Measurements from ENCODE around the gene PRPF19. TPM values are rescaled to one million over a fixed set of nuclear protein-coding genes. Genes with fewer than 3 reads are reported as not detected.

PRPF19 gene
- total RNA-seq, 1 donor from 2014 or later = 143 TPM

DNA sequence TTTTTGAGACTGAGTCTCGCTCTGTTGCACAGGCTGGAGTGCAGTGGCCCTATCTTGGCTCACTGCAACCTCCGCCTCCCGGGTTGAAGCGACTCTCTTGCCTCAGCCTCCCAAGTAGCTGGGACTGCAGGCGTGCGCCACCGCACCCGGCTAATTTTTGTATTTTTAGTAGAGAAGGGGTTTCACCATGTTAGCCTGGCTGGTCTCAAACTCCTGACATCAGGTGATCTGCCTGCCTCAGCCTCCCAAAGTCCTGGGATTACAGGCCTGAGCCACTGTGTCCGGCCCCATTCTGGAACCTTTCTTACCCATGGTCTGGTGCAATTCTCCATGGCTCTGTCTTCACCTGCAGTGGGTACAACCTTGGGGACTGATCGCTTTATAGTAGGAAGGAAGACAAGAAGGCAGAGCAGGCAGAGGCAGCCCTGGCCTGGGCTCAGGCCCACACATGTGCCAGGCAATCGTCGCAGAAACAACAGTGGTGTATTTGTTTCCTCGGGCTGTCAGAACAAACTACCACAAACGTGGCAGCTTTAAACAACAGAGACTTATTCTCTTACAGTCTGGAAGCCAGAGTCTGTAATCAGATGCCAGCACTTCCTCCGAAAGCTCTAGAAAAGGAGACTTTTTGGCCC lies 46.7 kb downstream of the PRPF19 start:
- no peaks in the 10 kb centered on the region for H3K36me3 Mint-ChIP-seq (ENCODE audit: low read depth)
- TF ChIP-seq, protein P1, sequence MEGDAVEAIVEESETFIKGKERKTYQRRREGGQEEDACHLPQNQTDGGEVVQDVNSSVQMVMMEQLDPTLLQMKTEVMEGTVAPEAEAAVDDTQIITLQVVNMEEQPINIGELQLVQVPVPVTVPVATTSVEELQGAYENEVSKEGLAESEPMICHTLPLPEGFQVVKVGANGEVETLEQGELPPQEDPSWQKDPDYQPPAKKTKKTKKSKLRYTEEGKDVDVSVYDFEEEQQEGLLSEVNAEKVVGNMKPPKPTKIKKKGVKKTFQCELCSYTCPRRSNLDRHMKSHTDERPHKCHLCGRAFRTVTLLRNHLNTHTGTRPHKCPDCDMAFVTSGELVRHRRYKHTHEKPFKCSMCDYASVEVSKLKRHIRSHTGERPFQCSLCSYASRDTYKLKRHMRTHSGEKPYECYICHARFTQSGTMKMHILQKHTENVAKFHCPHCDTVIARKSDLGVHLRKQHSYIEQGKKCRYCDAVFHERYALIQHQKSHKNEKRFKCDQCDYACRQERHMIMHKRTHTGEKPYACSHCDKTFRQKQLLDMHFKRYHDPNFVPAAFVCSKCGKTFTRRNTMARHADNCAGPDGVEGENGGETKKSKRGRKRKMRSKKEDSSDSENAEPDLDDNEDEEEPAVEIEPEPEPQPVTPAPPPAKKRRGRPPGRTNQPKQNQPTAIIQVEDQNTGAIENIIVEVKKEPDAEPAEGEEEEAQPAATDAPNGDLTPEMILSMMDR (IDR thresholded peaks at IDR 0.05) = no peak
- no peak overlapping the region for H3K4me3 Mint-ChIP-seq
- no peaks in the 10 kb centered on the region for H3K9me3 Mint-ChIP-seq
- ATAC-seq (ENCODE audit: low read depth) = no peak
- no peak for DNase-seq
- ChIA-PET POLR2A (no interaction called here), CTCF (no interaction called here)
- no peaks in the 10 kb centered on the region for H3K27me3 Mint-ChIP-seq
- intact Hi-C loops (cut with micrococcal nuclease) = no loop called here
- peaks cover 12% of the 10 kb centered on the region for H3K4me1 Mint-ChIP-seq
- H3K27ac Mint-ChIP-seq = no peak overlapping the region

DNA sequence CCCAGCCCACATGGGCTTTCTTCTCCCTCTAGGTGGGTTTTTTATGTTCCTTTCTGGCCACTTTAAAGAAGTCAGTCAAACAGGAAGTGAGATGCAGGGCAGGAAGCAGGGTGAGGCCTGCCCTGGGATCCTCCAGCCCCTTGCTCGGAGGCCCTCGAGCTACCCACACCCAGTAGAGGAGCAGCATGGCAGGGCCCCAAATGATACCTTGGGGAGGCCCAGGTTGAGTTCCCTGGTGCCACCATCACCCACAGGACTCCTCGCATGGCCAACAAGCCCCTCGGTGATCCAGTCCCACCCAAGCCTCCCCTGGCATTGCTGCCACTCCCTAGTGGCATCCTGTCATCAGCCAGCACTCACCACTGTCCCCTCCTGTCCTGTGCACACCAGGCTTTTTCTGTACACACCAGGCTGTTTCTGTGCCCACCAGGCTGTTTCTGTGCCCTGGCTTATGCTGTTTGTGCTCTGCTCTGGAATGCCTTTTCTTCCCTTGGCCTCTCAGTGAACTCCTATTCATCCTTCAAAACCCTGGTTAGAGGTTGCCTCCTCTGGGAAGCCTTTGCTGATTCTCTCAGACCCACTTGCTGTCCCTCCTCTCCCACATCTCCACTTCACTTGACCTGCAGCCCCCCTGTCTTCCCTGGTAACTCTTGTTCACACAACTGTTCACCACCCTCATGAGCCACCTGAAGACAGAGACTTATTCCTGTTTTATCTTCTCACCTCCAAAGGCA lies 47.5 kb downstream of the PRPF19 start:
- peaks cover 2% of the 10 kb centered on the region for H3K36me3 Mint-ChIP-seq (ENCODE audit: low read depth)
- H3K27me3 Mint-ChIP-seq = no peaks in the 10 kb centered on the region
- ATAC-seq (ENCODE audit: low read depth) (no peak), DNase-seq (no peak)
- no peak overlapping the region for H3K27ac Mint-ChIP-seq
- H3K9me3 Mint-ChIP-seq = no peaks in the 10 kb centered on the region
- peaks cover 12% of the 10 kb centered on the region for H3K4me1 Mint-ChIP-seq
- TF ChIP-seq, protein P1 (IDR thresholded peaks at IDR 0.05) = no peak
- ChIA-PET POLR2A (no interaction called here), CTCF (no interaction called here)
- intact Hi-C loops (cut with micrococcal nuclease) = no loop called here
- H3K4me3 Mint-ChIP-seq = no peak overlapping the region

DNA sequence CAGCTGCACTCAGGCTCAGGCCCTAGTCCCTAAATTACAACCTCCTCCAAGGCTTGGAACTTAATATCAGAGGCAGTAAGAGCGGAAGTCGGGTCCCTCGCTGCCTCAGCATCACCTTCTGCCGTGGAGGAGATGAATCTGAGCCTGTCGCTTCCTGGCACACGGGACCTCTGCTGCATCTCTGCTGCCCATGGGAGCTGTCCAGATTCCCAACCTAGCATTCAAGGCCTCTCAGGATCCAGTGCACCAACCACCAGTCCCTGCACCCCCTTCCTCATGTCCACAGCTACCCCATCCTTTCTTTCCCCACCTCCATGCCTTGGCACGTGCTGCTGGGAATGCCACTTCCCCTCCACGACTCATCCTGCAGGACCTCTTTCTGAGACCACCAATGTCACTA lies 48.1 kb downstream of the PRPF19 start:
- intact Hi-C loops (cut with micrococcal nuclease) = no loop called here
- Mint-ChIP-seq H3K36me3 (ENCODE audit: low read depth) (peaks cover 9% of the 10 kb centered on the region), H3K4me1 (peaks cover 12% of the 10 kb centered on the region), H3K27ac (no peak overlapping the region), H3K27me3 (no peaks in the 10 kb centered on the region), H3K4me3 (no peak overlapping the region), H3K9me3 (no peaks in the 10 kb centered on the region)
- ChIA-PET CTCF (no interaction called here), POLR2A (no interaction called here)
- TF ChIP-seq, protein P1 (IDR thresholded peaks at IDR 0.05) = no peak
- ATAC-seq (ENCODE audit: low read depth) (no peak), DNase-seq (no peak)

DNA sequence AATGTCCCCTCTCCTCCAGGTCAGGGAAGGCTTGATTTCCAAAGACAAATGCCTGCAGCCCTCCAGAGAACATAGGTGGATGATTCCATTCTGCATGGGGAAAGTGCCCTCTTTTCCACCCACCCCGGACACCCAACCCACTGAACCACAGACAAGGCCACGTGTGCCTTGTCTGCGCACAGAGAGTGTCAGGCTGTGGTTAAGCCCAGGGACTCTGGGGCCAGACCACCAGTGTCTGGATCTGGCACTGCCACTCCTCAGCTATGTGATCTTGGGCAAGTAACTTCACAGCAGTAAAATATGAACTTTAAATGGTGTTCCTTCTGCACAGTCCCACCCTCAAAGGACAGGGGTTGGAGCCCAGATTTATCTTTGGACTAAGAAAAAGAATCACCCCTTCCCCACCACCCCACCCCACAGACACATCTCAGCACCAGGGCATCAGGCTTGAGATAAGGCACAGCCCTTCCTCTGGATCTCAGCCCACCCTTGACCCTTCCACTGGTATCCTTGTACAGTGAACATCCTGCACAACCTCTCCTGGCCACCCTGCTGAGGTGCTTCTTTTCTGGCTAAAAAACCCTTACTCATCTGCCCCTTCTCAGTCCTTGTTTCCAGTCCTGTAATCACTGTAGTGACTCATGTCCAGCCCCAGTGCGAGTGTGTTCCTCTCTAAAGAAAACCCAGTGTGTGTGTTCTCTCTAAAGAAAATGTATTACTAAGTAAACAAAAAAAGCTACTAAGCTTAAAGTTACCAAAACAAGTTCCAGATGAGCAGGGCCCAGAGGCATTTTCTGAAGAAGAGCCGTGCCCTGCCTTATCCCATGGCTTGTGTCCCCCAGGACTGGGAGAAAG lies 48.8 kb downstream of the PRPF19 start:
- Mint-ChIP-seq H3K27ac (no peak overlapping the region), H3K36me3 (ENCODE audit: low read depth) (peaks cover 11% of the 10 kb centered on the region), H3K4me1 (peaks cover 12% of the 10 kb centered on the region), H3K4me3 (no peak overlapping the region), H3K27me3 (no peaks in the 10 kb centered on the region), H3K9me3 (no peaks in the 10 kb centered on the region)
- intact Hi-C loops (cut with micrococcal nuclease) = no loop called here
- TF ChIP-seq, protein P1 (IDR thresholded peaks at IDR 0.05) = no peak
- POLR2A ChIA-PET = no interaction called here
- ATAC-seq (ENCODE audit: low read depth) (no peak), DNase-seq (no peak)
- CTCF ChIA-PET = no interaction called here
